GM18951 (cell line): ENCODE data around the gene C1orf185.

Experiments used
- POLR2A ChIP-seq: IDR thresholded peaks from 4 replicates; pipeline ENCODE4 v1.6.1; 2011; ENCODE audit warnings: mild to moderate bottlenecking; ENCODE audit not compliant: insufficient read length, insufficient read depth; ENCODE audit errors: extremely low read depth
- in situ Hi-C: fragments of 300-500 bp; cut with MboI; formaldehyde crosslinking; loops from one replicate; pipeline ENCODE4 v1.12.0; 2022; ENCODE audit warnings: low sequenced_read_pairs, mixed read lengths, inconsistent platforms; ENCODE audit not compliant: unreplicated experiment

Gene C1orf185

GRCh38 chr1:51101976-51102375 lies at the start of gene C1orf185:
Gene C1orf185, plus strand, starts transcription at chr1:51102228. Its CDS starts 6 bp downstream, at chr1:51102234.
- in situ Hi-C loops = no loop called here
- no peak for TF ChIP-seq POLR2A

- in situ Hi-C loops = loop anchor here (25.0 kb wide), 1 partner anchor 697 kb away; no protein-coding TSS in a partner anchor
- TF ChIP-seq POLR2A = no peak
Observed at GRCh38 chr1:51058858-51059257, 43.2 kb upstream of the C1orf185 start.

DNA sequence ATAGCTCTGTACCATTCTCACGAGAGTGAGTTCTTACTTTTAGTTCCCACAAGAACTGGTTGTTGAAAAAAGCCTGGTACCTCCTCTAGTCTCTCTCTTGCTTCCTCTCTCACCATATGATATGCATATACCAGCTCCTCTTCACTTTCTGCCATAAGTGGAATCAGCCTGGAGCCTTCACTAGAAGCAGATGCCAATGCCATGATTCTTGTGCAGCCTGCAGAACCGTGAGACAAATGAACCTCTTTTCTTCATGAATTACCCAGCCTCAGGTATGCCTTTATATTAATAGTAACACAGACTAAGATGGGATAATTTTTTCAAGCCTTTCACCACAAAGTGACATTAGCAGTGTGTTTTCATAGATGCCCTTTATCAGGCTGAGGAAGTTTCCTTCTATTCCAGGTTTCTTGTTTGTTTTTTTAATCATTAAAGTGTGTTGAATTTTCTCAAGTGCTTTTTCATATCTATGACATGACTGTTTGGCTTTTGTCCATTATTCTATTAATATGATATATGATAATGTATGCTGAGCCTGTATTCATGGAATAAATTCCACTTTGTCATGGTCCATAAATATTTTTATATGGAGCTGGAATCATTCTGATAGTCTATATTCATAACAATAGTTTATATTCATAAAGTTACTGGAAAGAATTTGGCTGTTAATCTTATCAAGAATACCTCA lies 40.7 kb upstream of the C1orf185 start:
- TF ChIP-seq POLR2A = no peak
- in situ Hi-C loops = loop anchor here (25.0 kb wide), 1 partner anchor 699 kb away; no protein-coding TSS in a partner anchor

DNA sequence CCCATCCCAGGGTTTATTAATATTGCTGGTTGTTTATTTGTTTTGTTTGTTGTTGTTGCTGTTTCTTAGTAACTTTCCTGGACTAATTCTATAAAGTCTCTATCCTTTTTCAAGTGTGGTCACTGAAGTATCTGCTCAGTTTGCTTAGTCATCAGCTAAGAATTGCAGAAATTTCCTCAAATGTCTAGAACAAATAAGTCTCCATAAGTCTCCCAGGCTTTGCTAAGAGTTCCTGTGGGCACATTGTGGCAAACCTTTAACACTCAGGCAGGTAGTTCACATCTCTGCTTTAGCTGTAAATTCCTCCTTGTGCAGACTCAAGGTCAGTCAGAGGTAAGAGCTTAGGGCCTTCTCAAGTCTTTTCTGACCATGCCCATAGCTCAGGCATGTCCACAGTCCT lies 38.9 kb upstream of the C1orf185 start:
- in situ Hi-C loops = loop anchor here (25.0 kb wide), 1 partner anchor 701 kb away; no protein-coding TSS in a partner anchor
- no peak for TF ChIP-seq POLR2A

- in situ Hi-C loops = loop anchor here (25.0 kb wide), 1 partner anchor 708 kb away; no protein-coding TSS in a partner anchor
- no peak for TF ChIP-seq POLR2A
Observed at GRCh38 chr1:51070011-51070410, 32.0 kb upstream of the C1orf185 start.

GRCh38 chr1:51070640-51071039 lies 31.4 kb upstream of the C1orf185 start:
- no peak for TF ChIP-seq POLR2A
- in situ Hi-C loops = loop anchor here (25.0 kb wide), 1 partner anchor 708 kb away; no protein-coding TSS in a partner anchor

- in situ Hi-C loops = loop anchor here (25.0 kb wide), 1 partner anchor 709 kb away; no protein-coding TSS in a partner anchor
Observed at GRCh38 chr1:51071291-51072042, 30.6 kb upstream of the C1orf185 start.

GRCh38 chr1:51072043-51072439 lies 30.0 kb upstream of the C1orf185 start:
- in situ Hi-C loops = loop anchor here (25.0 kb wide), 1 partner anchor 710 kb away; no protein-coding TSS in a partner anchor
- no peak for TF ChIP-seq POLR2A

More at GRCh38 chr1:51071291-51072042, 30.6 kb upstream of the C1orf185 start:
- no peak for TF ChIP-seq POLR2A

GRCh38 chr1:51072651-51073050 lies 29.4 kb upstream of the C1orf185 start:
- in situ Hi-C loops = loop anchor here (25.0 kb wide), 1 partner anchor 710 kb away; no protein-coding TSS in a partner anchor
- TF ChIP-seq POLR2A = no peak

- TF ChIP-seq POLR2A = no peak
- in situ Hi-C loops = loop anchor here (25.0 kb wide), 1 partner anchor 711 kb away; no protein-coding TSS in a partner anchor
Observed at GRCh38 chr1:51073456-51073855, 28.6 kb upstream of the C1orf185 start.

GRCh38 chr1:51086496-51087271 lies 15.3 kb upstream of the C1orf185 start:
- no peak for TF ChIP-seq POLR2A

GRCh38 chr1:51088474-51088873 lies 13.6 kb upstream of the C1orf185 start:
- no peak for TF ChIP-seq POLR2A
- in situ Hi-C loops = no loop called here

More at GRCh38 chr1:51086496-51087271, 15.3 kb upstream of the C1orf185 start:
- in situ Hi-C loops = no loop called here
